SK-N-SH (cell line): ENCODE results near the gene SEC62. TPM values are rescaled to one million over a fixed set of nuclear protein-coding genes. Genes with fewer than 3 reads are reported as not detected.

Experiments
- CTCF ChIA-PET: fragments of 300-600, 350-600 bp; formaldehyde crosslinking; extraction: SDS; loops from one replicate; lab custom pipeline; 2021; lab: Yijun Ruan, JAX
- POLR2A ChIA-PET: fragments of 350-600 bp; sonication (Branson Sonifier 250); formaldehyde crosslinking; extraction: SDS; loops from one replicate; lab custom pipeline; 2020; ENCODE audit warnings: antibody characterized with exemption, inconsistent platforms; lab: Yijun Ruan, JAX
- DNase-seq: peaks from one replicate; pipeline ENCODE4 v3.0.0; 2012
- H2AFZ ChIP-seq: fragments of 200-600 bp; sonication (generic); 2 replicates; pipeline ENCODE4 v1.8.1; 2016; ENCODE audit warnings: antibody characterized with exemption, mild to moderate bottlenecking, low read depth
- H3F3A ChIP-seq: fragments of 200-600 bp; sonication (generic); replicated peaks from 2 replicates; pipeline ENCODE3; 2016; ENCODE audit warnings: antibody characterized with exemption, mild to moderate bottlenecking; ENCODE audit not compliant: insufficient read depth
- H3K27ac ChIP-seq, 2 experiments: fragments of 200-500 bp in 1 of 2; fragments of 200-600 bp in 1 of 2; sonication (Bioruptor generic) in 1 of 2; sonication (generic), shearing (Covaris generic) in 1 of 2; 2 replicates each; pipeline versions ENCODE4 v1.5.1 to v1.6.1; 2014 to 2016; ENCODE audit warnings: low read depth in 2 of 2, inconsistent platforms in 1 of 2, low read length in 1 of 2, mild to moderate bottlenecking in 1 of 2, mixed read lengths in 1 of 2
- H3K27me3 ChIP-seq: fragments of 200-600 bp; sonication (generic), shearing (Covaris generic); 2 replicates; pipeline ENCODE4 v1.6.1; 2016; ENCODE audit warnings: mixed run types; ENCODE audit not compliant: insufficient read depth
- H3K36me3 ChIP-seq, 2 experiments: fragments of 200-500 bp in 1 of 2; fragments of 200-600 bp in 1 of 2; sonication (Bioruptor generic) in 1 of 2; sonication (generic) in 1 of 2; replicated peaks in 1 of 2; 2 replicates each; pipeline versions ENCODE3 to v1.5.1; 2014 to 2016; ENCODE audit warnings: low read length in 1 of 2, mild to moderate bottlenecking in 1 of 2; ENCODE audit not compliant: insufficient read depth in 2 of 2, control insufficient read depth in 1 of 2
- H3K4me1 ChIP-seq, 2 experiments: fragments of 200-500 bp in 1 of 2; fragments of 200-600 bp in 1 of 2; sonication (Bioruptor generic) in 1 of 2; sonication (generic), shearing (Covaris generic) in 1 of 2; 2 replicates each; pipeline versions ENCODE4 v1.5.1 to v1.6.1; 2014 to 2016; ENCODE audit warnings: low read depth in 1 of 2, low read length in 1 of 2, mixed run types in 1 of 2; ENCODE audit not compliant: insufficient read depth in 2 of 2, control insufficient read depth in 1 of 2
- H3K4me2 ChIP-seq: fragments of 200-600 bp; sonication (generic), shearing (Covaris generic); 2 replicates; pipeline ENCODE4 v1.6.1; 2017; ENCODE audit warnings: mixed run types
- H3K4me3 ChIP-seq, 2 experiments: fragments of 200-500 bp in 1 of 2; fragments of 200-600 bp in 1 of 2; sonication (Bioruptor generic) in 1 of 2; sonication (generic), shearing (Covaris generic) in 1 of 2; 2 replicates each; pipeline versions ENCODE4 v1.5.1 to v1.8.1; 2014 to 2016; ENCODE audit warnings: low read depth in 2 of 2, inconsistent platforms in 1 of 2, low read length in 1 of 2, mild to moderate bottlenecking in 1 of 2, mixed read lengths in 1 of 2, moderate library complexity in 1 of 2
- H3K79me2 ChIP-seq: fragments of 200-600 bp; sonication (generic); 2 replicates; pipeline ENCODE4 v1.8.1; 2017; ENCODE audit warnings: mild to moderate bottlenecking; ENCODE audit not compliant: insufficient read depth
- H3K9ac ChIP-seq: fragments of 200-600 bp; sonication (generic); 2 replicates; pipeline ENCODE4 v1.6.1; 2017; ENCODE audit warnings: mixed run types
- H3K9me2 ChIP-seq: fragments of 200-600 bp; sonication (generic); 2 replicates; pipeline ENCODE4 v1.6.1; 2017; ENCODE audit warnings: mixed run types
- H3K9me3 ChIP-seq: fragments of 200-600 bp; sonication (generic); 2 replicates; pipeline ENCODE4 v1.6.1; 2017; ENCODE audit warnings: mixed run types, mild to moderate bottlenecking, moderate library complexity
- H4K20me1 ChIP-seq: fragments of 200-600 bp; sonication (generic); 2 replicates; pipeline ENCODE4 v1.6.1; 2017; ENCODE audit warnings: mild to moderate bottlenecking, mixed run types; ENCODE audit not compliant: insufficient read depth
- CHD2 ChIP-seq: fragments of 150-350 bp; IDR thresholded peaks from 2 replicates; pipeline ENCODE4 v1.6.1; 2018; ENCODE audit warnings: low read length; ENCODE audit not compliant: partially characterized antibody
- ELF1 ChIP-seq: IDR thresholded peaks from 2 replicates; pipeline ENCODE4 v1.4.0; 2012
- EP300 ChIP-seq, 2 experiments: IDR thresholded peaks; 2 replicates each; pipeline versions ENCODE4 v1.4.0 to v1.6.1; 2012; ENCODE audit warnings: borderline replicate concordance in 1 of 2, low read depth in 1 of 2, low read length in 1 of 2
- FOSL2 ChIP-seq: IDR thresholded peaks from 2 replicates; pipeline ENCODE4 v1.4.0; 2012; ENCODE audit warnings: low read depth, mild to moderate bottlenecking, moderate library complexity, borderline replicate concordance
- FOXJ3 ChIP-seq: sonication (generic); formaldehyde crosslinking; IDR thresholded peaks from 2 replicates; pipeline ENCODE4 v1.5.1; 2020; ENCODE audit warnings: mild to moderate bottlenecking, missing genetic modification reagents
- GABPA ChIP-seq: IDR thresholded peaks from 2 replicates; pipeline ENCODE4 v1.4.0; 2012; ENCODE audit warnings: low read depth, mild to moderate bottlenecking
- GATA2 ChIP-seq: sonication (generic); formaldehyde crosslinking; IDR thresholded peaks from 2 replicates; pipeline ENCODE4 v1.5.0; 2020; ENCODE audit warnings: mild to moderate bottlenecking, missing genetic modification reagents
- JUND ChIP-seq: IDR thresholded peaks from 2 replicates; pipeline ENCODE4 v1.4.0; 2012
- MAX ChIP-seq: IDR thresholded peaks from 2 replicates; pipeline ENCODE4 v1.4.0; 2012; ENCODE audit warnings: low read depth
- MXI1 ChIP-seq: IDR thresholded peaks from 2 replicates; pipeline ENCODE4 v1.6.1; 2012; ENCODE audit warnings: mild to moderate bottlenecking, low read depth, low read length, improper control_type of control experiment
- NRF1 ChIP-seq: IDR thresholded peaks from 2 replicates; pipeline ENCODE4 v1.6.1; 2012; ENCODE audit warnings: low read depth, mild to moderate bottlenecking, low read length
- POLR2AphosphoS5 ChIP-seq: IDR thresholded peaks from 2 replicates; pipeline ENCODE4 v1.6.1; 2012; ENCODE audit warnings: low read depth, low read length
- RCOR1 ChIP-seq: fragments of 150-350 bp; IDR thresholded peaks from 2 replicates; pipeline ENCODE4 v1.6.1; 2017; ENCODE audit warnings: antibody characterized with exemption, low read length
- RFX5 ChIP-seq: IDR thresholded peaks from 2 replicates; pipeline ENCODE4 v1.6.1; 2012; ENCODE audit warnings: mild to moderate bottlenecking, improper control_type of control experiment, low read length
- RXRA ChIP-seq: IDR thresholded peaks from 2 replicates; pipeline ENCODE4 v1.4.0; 2012; ENCODE audit warnings: low read depth, mild to moderate bottlenecking, borderline replicate concordance
- SIN3A ChIP-seq: IDR thresholded peaks from 2 replicates; pipeline ENCODE4 v1.6.1; 2012; ENCODE audit warnings: low read depth, mild to moderate bottlenecking, low read length, moderate library complexity, borderline replicate concordance
- TAF1 ChIP-seq: IDR thresholded peaks from 2 replicates; pipeline ENCODE4 v1.6.1; 2012; ENCODE audit warnings: low read depth, mild to moderate bottlenecking, low read length, moderate library complexity, borderline replicate concordance
- TEAD4 ChIP-seq: IDR thresholded peaks from 2 replicates; pipeline ENCODE4 v1.4.0; 2012; ENCODE audit warnings: mild to moderate bottlenecking, borderline replicate concordance; ENCODE audit not compliant: insufficient read depth
- USF1 ChIP-seq: IDR thresholded peaks from 2 replicates; pipeline ENCODE4 v1.4.0; 2012; ENCODE audit warnings: low read depth, borderline replicate concordance
- WGBS: methylation state at CpG from one replicate; pipeline ENCODE4 v1.1.6; 2017; ENCODE audit warnings: low lambda C conversion rate; 5-methylcytosine and 5-hydroxymethylcytosine counted together
- polyA plus RNA-seq, 3 experiments: library from polyadenylated mRNA; depleted of rRNA; stranded (reverse); fragments of >200 nt; gene quantifications; 2 replicates each; pipeline ENCODE4 v1.2.3, GENCODE V29; 2012
- TF ChIP-seq, protein P1 (sequence below): fragments of 150-350 bp; IDR thresholded peaks from 2 replicates; pipeline ENCODE4 v1.6.1; 2016; ENCODE audit warnings: mild to moderate bottlenecking, low read depth, low read length

The SEC62 gene
- polyA plus RNA-seq, 1 of the 3 experiments (the other 2 are of a cell fraction): 15.0 TPM

DNA sequence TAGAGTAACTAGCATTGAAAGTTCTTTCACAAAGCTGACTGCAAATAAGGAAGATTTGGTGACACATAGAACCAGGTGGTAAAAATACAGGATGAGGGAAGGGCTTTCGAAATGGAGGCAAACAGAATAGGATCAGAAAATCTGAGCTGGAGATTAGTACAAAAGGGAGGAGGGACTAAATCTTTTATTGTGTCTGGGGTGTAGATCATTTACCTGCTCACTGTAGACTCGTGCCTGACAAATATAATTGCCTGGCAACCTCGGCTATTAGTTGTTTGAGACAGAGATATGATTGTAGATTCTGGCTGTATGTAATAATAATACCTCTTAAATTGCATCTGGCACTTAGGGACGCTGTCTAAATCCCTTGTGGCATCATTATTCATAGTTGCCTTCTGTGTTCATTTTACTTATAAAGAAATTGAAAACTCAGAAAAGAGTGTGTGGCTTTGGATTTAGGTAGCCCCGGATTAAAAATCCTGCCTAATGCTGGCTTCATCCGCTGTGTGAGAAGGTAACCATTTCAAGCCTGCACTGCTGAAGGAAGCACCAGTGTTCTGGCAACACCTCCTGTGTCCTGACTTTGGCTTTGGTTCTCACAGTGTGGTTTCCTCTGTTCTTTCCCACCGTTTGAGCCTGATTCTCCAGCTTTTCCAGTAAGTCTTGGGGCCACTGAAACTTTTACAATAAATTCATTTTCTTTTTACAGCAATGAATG lies 46.2 kb downstream of the SEC62 start:
- ChIA-PET POLR2A (no interaction called here), CTCF (no interaction called here)
- TF ChIP-seq RFX5 (no peak), GATA2 (no peak), CHD2 (no peak), USF1 (no peak), JUND (no peak), RCOR1 (no peak), TAF1 (no peak), POLR2AphosphoS5 (no peak), RXRA (no peak), EP300 (IDR thresholded peaks at IDR 0.05; ENCODE audit: borderline replicate concordance in 1 of 2, low read depth in 1 of 2, low read length in 1 of 2) (no peak), TEAD4 (no peak), ELF1 (no peak), FOXJ3 (no peak), GABPA (no peak), MAX (no peak), FOSL2 (no peak), SIN3A (no peak), MXI1 (no peak), NRF1 (no peak)
- TF ChIP-seq, protein P1, sequence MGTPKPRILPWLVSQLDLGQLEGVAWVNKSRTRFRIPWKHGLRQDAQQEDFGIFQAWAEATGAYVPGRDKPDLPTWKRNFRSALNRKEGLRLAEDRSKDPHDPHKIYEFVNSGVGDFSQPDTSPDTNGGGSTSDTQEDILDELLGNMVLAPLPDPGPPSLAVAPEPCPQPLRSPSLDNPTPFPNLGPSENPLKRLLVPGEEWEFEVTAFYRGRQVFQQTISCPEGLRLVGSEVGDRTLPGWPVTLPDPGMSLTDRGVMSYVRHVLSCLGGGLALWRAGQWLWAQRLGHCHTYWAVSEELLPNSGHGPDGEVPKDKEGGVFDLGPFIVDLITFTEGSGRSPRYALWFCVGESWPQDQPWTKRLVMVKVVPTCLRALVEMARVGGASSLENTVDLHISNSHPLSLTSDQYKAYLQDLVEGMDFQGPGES: no peak
- H3F3A ChIP-seq: no peaks in the 10 kb centered on the region
- no peaks in the 10 kb centered on the region for H3K4me1 ChIP-seq
- H3K4me3 ChIP-seq: no peak overlapping the region
- H3K9ac ChIP-seq: no peak overlapping the region
- no peaks in the 10 kb centered on the region for H3K27me3 ChIP-seq
- H3K9me3 ChIP-seq: no peaks in the 10 kb centered on the region
- no peak overlapping the region for H3K27ac ChIP-seq
- no peak for DNase-seq
- no peaks in the 10 kb centered on the region for H3K36me3 ChIP-seq
- H3K4me2 ChIP-seq: no peak overlapping the region
- 38% methylated on average over 7 of the region's 7 CpGs for WGBS
- no peak overlapping the region for H2AFZ ChIP-seq
- no peaks in the 10 kb centered on the region for H4K20me1 ChIP-seq
- H3K79me2 ChIP-seq: no peaks in the 10 kb centered on the region
- H3K9me2 ChIP-seq: no peaks in the 10 kb centered on the region
